Heart right ventricle (tissue), 16 donors: ENCODE data around the gene E4F1. TPM values are rescaled to one million over a fixed set of nuclear protein-coding genes. Genes with fewer than 3 reads are reported as not detected.

Experiments
- ATAC-seq, 8 donors: fragments of 200-7000 bp; cut with Tn5 transposase; one replicate each; pipeline ENCODE4 v1.9.1; 2020; ENCODE audit warnings: mild to moderate bottlenecking in 8 of 8, moderate library complexity in 8 of 8, moderate number of reproducible peaks in 1 of 8
- DNase-seq, 2 donors: peaks; one replicate each; pipeline ENCODE4 v3.0.0-alpha.2; 2020
- H3K27ac ChIP-seq, 10 donors: fragments of 200-600 bp; sonication (generic) in 2 of 10; one replicate each; pipeline versions ENCODE4 v1.5.0 to v1.8.0; 2020 to 2022; ENCODE audit warnings: mild to moderate bottlenecking in 3 of 10
- H3K27me3 ChIP-seq, 7 donors: fragments of 200-600 bp; one replicate each; pipeline ENCODE4 v1.8.0; 2021 to 2022; ENCODE audit warnings: mild to moderate bottlenecking in 2 of 7
- H3K36me3 ChIP-seq, 9 donors: fragments of 200-600 bp; sonication (generic) in 1 of 9; one replicate each; pipeline versions ENCODE4 v1.5.0 to v1.8.0; 2020 to 2022; ENCODE audit warnings: mild to moderate bottlenecking in 2 of 9
- H3K4me1 ChIP-seq, 9 donors: fragments of 200-600 bp; sonication (generic) in 1 of 9; one replicate each; pipeline versions ENCODE4 v1.5.0 to v1.8.0; 2020 to 2022; ENCODE audit warnings: mild to moderate bottlenecking in 4 of 9
- H3K4me3 ChIP-seq, 10 donors: fragments of 200-600 bp; sonication (generic) in 2 of 10; one replicate each; pipeline versions ENCODE4 v1.5.0 to v1.8.0; 2020 to 2022; ENCODE audit warnings: mild to moderate bottlenecking in 7 of 10, moderate library complexity in 2 of 10
- H3K9me3 ChIP-seq, 11 donors: fragments of 200-600 bp in 10 of 11; sonication (generic) in 2 of 11; one replicate each; pipeline versions ENCODE4 v1.5.0 to v1.8.0; 2013 to 2022; ENCODE audit warnings: mild to moderate bottlenecking in 2 of 11, control low read depth in 1 of 11, moderate library complexity in 1 of 11
- WGBS, 2 donors: extraction: QIAGEN DNeasy Blood & Tissue Kit; methylation state at CpG; one replicate each; pipeline ENCODE4 v1.1.7; 2013; ENCODE audit warnings: inconsistent platforms in 1 of 2; 5-methylcytosine and 5-hydroxymethylcytosine counted together
- intact Hi-C, 10 donors: fragments of 100-400 bp; cut with DNase I; formaldehyde crosslinking; loops; one replicate each; pipeline versions ENCODE4 v1.11.1 to v1.14.2; 2022
- microRNA-seq, 2 donors: library from miRNA; unstranded; fragments of <30 nt; microRNA quantifications; one replicate each; pipeline ENCODE4 v1.2.0, GENCODE V29; 2021
- polyA plus RNA-seq, 2 donors: library from polyadenylated mRNA; stranded (reverse); fragments of 200-250 nt; gene quantifications; one replicate each; pipeline ENCODE4 v1.2.3, GENCODE V29; 2013
- total RNA-seq, 10 donors: library from RNA; stranded (reverse); fragmentation: NEBNext Ultra II Directional in 3 of 10; extraction: Animal tissue kit (Norgen Biotek cat#: 25700) in 3 of 10; gene quantifications; one replicate each; pipeline versions ENCODE4 v1.2.1 to v1.2.4, GENCODE V29; 2021 to 2023
- TF ChIP-seq, protein P1 (sequence below), 9 donors: fragments of 200-600 bp; sonication (generic) in 2 of 9; IDR thresholded peaks; one replicate each; pipeline versions ENCODE4 v1.5.0 to v1.8.0; 2021 to 2022; ENCODE audit warnings: antibody characterized with exemption in 9 of 9, mild to moderate bottlenecking in 5 of 9, moderate library complexity in 1 of 9
- donor health status: Arrhythmogenic right ventricular cardiomyopathy.
- donor health status: ischemic (EF 13 %, LVEDD 7.1; RV severe dilation, severe dysfunction).
- donor health status: healthy with polysubstance abuse.
- donor health status: DM: no; HTN: yes; CAD: no.
- donor health status: DM: no; HTN: no; CAD: no.
- donor health status: ischemic (EF 25% LVEDD 6.9; RV normal size, moderate dysfunction).
- donor health status: ischemic (EF 25% LVEDD 5.7; RV mildly dilated, moderate dysfunction).
- donor health status: healthy.
- donor health status: DM: yes; HTN: yes; CAD: no.
- donor health status: Ischemic cardiomyopathy.
- donor health status: ischemic (EF 35%, LVEDD 5.7; RV mildly dilated, moderate dysfunction).
- donor health status: nonischemic (EF 11% LVEDD 7.7; RV severe dilation, severe dysfunction).
- donor health status: DM: yes; HTN: yes; CAD: no.
- donor health status: PGD.
- donor health status: ischemic (EF 29% LVEDD 5.4; RV normal size, mild dysfunction).
- donor health status: nonischemic (EF 23%, LVEDD 6.1; RV moderate dilation, normal function).

Gene E4F1
- total and polyA plus RNA-seq, 12 donors, result 8.4 to 34.8 (median 10.9) TPM

DNA sequence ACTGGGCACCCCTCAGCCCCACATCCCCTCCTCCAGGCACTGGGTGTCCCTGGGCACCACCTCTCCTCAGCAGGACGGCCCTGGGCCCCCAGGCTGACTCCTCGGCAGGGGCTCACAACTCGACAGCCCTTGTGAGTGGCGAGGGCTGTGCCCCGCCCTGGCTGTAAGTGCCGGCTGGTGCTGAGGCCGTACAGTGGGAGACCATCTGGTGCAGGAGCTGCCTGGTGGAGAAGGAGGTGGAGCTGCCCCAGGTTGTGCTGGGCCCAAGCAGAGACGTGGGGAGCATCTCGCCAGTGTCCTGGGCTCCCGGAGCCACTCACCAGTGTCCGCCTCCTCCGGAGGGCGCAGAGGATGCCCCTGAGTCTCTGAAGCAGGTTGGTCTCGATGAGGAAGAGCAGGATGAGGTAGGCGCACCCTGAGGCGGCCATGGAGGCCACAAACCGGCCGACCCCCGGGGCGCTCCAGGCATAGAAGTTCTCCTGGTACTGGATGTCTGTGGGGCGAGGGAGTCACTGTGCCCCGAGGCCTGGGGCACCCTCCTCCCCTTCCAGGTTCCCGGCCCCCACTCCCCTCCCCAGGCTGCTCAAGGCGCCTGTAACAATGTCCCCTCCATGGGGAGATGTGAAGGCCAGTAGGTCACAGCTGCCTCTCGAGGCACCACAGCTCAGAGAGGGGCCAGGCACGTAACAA is 59.6 kb downstream of the E4F1 start:
- ATAC-seq (no peak), DNase-seq (no peak)
- 91 to 92% methylated on average over 25 to 26 of the region's 26 CpGs for WGBS, 2 donors
- H3K9me3 ChIP-seq, result no peaks in the 10 kb centered on the region
- H3K4me3 ChIP-seq, result no peak overlapping the region
- H3K36me3 ChIP-seq, result peaks cover 0 to 86% (median 2%) of the 10 kb centered on the region in 9 donors
- TF ChIP-seq, protein P1, sequence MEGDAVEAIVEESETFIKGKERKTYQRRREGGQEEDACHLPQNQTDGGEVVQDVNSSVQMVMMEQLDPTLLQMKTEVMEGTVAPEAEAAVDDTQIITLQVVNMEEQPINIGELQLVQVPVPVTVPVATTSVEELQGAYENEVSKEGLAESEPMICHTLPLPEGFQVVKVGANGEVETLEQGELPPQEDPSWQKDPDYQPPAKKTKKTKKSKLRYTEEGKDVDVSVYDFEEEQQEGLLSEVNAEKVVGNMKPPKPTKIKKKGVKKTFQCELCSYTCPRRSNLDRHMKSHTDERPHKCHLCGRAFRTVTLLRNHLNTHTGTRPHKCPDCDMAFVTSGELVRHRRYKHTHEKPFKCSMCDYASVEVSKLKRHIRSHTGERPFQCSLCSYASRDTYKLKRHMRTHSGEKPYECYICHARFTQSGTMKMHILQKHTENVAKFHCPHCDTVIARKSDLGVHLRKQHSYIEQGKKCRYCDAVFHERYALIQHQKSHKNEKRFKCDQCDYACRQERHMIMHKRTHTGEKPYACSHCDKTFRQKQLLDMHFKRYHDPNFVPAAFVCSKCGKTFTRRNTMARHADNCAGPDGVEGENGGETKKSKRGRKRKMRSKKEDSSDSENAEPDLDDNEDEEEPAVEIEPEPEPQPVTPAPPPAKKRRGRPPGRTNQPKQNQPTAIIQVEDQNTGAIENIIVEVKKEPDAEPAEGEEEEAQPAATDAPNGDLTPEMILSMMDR (IDR thresholded peaks at IDR 0.05), result no peak
- no peaks in the 10 kb centered on the region for H3K4me1 ChIP-seq
- intact Hi-C loops, result no loop called here
- no peak overlapping the region for H3K27ac ChIP-seq
- no peaks in the 10 kb centered on the region for H3K27me3 ChIP-seq

DNA sequence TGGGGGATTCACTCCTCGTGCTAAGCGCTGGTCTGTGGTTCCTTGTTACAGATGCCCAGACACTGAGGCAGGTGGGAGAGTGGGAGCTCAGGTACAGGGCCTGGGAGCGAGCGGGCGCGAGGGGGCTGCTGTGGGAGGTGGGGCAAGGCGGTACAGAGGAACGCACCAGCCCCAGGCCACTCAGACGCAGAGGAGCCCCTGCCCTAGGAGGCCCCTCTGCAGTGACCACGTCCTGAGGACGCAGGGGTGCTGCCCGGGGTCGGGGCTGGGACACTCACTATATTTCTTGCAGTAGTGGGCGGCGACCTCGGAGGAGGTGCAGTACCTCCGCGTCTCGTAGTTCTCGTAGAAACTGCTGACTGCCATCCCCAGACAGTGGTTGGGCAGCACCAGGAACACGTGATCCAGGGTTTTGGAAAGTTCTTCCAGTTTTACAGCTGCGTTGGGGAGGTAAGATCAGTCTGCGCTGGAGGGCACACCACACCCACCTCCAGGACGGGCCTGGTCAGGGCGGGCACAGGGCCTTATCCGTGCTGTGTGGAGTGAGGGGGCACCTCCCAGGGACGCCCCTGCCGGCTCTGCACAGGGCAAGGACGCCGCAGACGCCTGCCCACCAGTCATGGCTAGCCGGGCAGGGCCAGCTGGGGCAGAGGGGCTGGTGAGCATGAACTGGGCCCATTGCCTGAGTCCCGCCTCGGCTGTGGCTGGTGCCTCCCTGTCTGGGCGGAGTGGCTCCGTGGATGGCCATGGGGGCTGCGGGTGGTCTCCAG is 60.8 kb downstream of the E4F1 start:
- ATAC-seq (peak in 1 of 8 donors; percentile 5), DNase-seq (no peak)
- Histone ChIP-seq H3K36me3 (peaks cover 0 to 86% (median 2%) of the 10 kb centered on the region in 9 donors), H3K4me1 (no peaks in the 10 kb centered on the region), H3K4me3 (no peak overlapping the region), H3K27me3 (no peaks in the 10 kb centered on the region), H3K9me3 (no peaks in the 10 kb centered on the region), H3K27ac (no peak overlapping the region)
- TF ChIP-seq, protein P1 (IDR thresholded peaks at IDR 0.05), result no peak
- intact Hi-C loops, result no loop called here
- 93% methylated on average over 37 of the region's 37 CpGs for WGBS, 2 donors

DNA sequence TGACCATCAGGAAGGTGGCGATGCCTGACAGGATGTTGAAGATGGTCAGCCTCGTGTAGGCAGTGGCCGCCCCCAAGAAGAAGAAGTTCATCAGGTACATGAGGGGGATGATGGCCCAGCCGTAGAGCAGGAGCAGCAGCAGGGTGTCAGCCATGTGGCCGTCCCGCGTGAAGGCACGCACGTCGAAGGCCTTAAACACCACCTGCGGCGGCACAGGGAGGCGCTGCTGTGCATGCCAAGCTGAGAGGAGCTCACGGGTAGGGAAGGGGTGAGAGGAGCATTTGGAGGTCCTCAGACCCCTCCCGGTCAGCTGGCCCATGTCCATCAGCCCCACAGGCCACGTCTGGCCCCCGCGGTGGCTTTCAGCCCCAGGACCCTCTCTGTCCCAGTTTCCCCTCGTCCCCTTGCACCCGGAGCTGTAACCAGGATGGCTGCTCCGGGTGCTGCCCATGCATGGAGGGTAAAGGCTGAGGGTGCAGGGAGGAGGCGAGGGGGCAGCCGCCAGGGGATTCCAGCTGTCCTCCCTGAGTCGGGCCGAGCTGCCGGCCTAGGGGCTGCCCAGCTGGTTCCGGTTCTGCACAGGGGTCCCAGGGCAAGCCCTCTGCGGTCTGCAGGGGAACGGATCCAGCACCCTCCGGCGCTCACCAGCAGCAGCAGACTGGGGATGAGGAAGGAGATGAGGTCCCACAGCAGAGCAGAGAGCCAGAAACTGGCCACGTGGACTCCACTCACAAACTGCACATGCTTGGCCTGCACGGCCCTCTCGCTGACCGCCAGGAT is 61.6 kb downstream of the E4F1 start:
- Histone ChIP-seq H3K27ac (no peak overlapping the region), H3K9me3 (no peaks in the 10 kb centered on the region), H3K36me3 (peaks cover 0 to 83% (median 0%) of the 10 kb centered on the region in 9 donors), H3K27me3 (no peaks in the 10 kb centered on the region), H3K4me3 (no peak overlapping the region), H3K4me1 (no peaks in the 10 kb centered on the region)
- ATAC-seq, result no peak
- DNase-seq, result no peak
- TF ChIP-seq, protein P1 (IDR thresholded peaks at IDR 0.05), result no peak
- intact Hi-C loops, result no loop called here
- 89 to 92% methylated on average over 34 to 35 of the region's 35 CpGs for WGBS, 2 donors

Small RNA genes lying within 50 kb of the gene (microRNA-seq; reads per million reads assigned to microRNA genes)
- gene MIR3677 (0 reads per million in 2 donors), gene MIR4717 (0 to 0.51 reads per million in 2 donors)

Other genes starting within 250 kb of the E4F1 start
- not detected for gene NOXO1, start 242.1 kb upstream of the E4F1 start, total RNA-seq
- gene NOXO1, start 242.1 kb upstream of the E4F1 start, polyA plus RNA-seq, result under 1 TPM; 0.09 to 0.29 TPM
- 10 to 100 TPM; 14.7 to 30.2 (median 24.5) TPM for gene GFER, start 239.4 kb upstream of the E4F1 start, total RNA-seq
- gene GFER, start 239.4 kb upstream of the E4F1 start, polyA plus RNA-seq, result 10 to 100 TPM; 37.5 to 65.6 TPM
- under 1 TPM in 8 of 10 donors, not detected in 2; 0.15 to 0.62 (median 0.28) TPM for gene SYNGR3, start 233.6 kb upstream of the E4F1 start, total RNA-seq
- 1 to 10 TPM in 1 of 2 donors, under 1 TPM in 1; 0.51 to 2.5 TPM for gene SYNGR3, start 233.6 kb upstream of the E4F1 start, polyA plus RNA-seq
- 10 to 100 TPM in 9 of 10 donors, 1 to 10 TPM in 1; 9.5 to 24.7 (median 14.2) TPM for gene ZNF598, start 213.8 kb upstream of the E4F1 start, total RNA-seq
- gene ZNF598, start 213.8 kb upstream of the E4F1 start, polyA plus RNA-seq, result 10 to 100 TPM; 12.6 to 25.3 TPM
- under 1 TPM in 1 of 10 donors, not detected in 9; 0.39 TPM for gene NPW, start 203.8 kb upstream of the E4F1 start, total RNA-seq
- under 1 TPM in 1 of 2 donors, not detected in 1; 0.54 TPM for gene NPW, start 203.8 kb upstream of the E4F1 start, polyA plus RNA-seq
- gene NHERF2, start 196.7 kb upstream of the E4F1 start, total RNA-seq, result 100 to 1,000 TPM in 9 of 10 donors, 10 to 100 TPM in 1; 94.3 to 429 (median 146) TPM
- 100 to 1,000 TPM; 314 to 640 TPM for gene NHERF2, start 196.7 kb upstream of the E4F1 start, polyA plus RNA-seq
- gene NTHL1, start 175.8 kb upstream of the E4F1 start, total RNA-seq, result 10 to 100 TPM in 8 of 10 donors, 1 to 10 TPM in 2; 9.8 to 24.9 (median 12.3) TPM
- gene NTHL1, start 175.8 kb upstream of the E4F1 start, polyA plus RNA-seq, result 10 to 100 TPM; 16.1 to 51.9 TPM
- 10 to 100 TPM; 54.7 to 87.0 (median 71.5) TPM for gene TSC2, start 175.6 kb upstream of the E4F1 start, total RNA-seq
- gene TSC2, start 175.6 kb upstream of the E4F1 start, polyA plus RNA-seq, result 10 to 100 TPM; 28.8 to 83.3 TPM
- 100 to 1,000 TPM in 6 of 10 donors, 10 to 100 TPM in 4; 79.3 to 122 (median 104) TPM for gene PKD1, start 87.7 kb upstream of the E4F1 start, total RNA-seq
- gene PKD1, start 87.7 kb upstream of the E4F1 start, polyA plus RNA-seq, result 100 to 1,000 TPM in 1 of 2 donors, 10 to 100 TPM in 1; 76.7 to 114 TPM
- gene RAB26, start 75.0 kb upstream of the E4F1 start, total RNA-seq, result 1 to 10 TPM in 8 of 10 donors, under 1 TPM in 2; 0.74 to 4.3 (median 1.6) TPM
- gene RAB26, start 75.0 kb upstream of the E4F1 start, polyA plus RNA-seq, result 1 to 10 TPM in 1 of 2 donors, under 1 TPM in 1; 0.26 to 6.4 TPM
- 10 to 100 TPM; 16.9 to 44.9 (median 23.8) TPM for gene TRAF7, start 67.8 kb upstream of the E4F1 start, total RNA-seq
- 10 to 100 TPM; 14.6 to 28.2 TPM for gene TRAF7, start 67.8 kb upstream of the E4F1 start, polyA plus RNA-seq
- gene CASKIN1, start 27.0 kb upstream of the E4F1 start, total RNA-seq, result 1 to 10 TPM in 5 of 10 donors, under 1 TPM in 5; 0.24 to 6.0 (median 1.1) TPM
- gene CASKIN1, start 27.0 kb upstream of the E4F1 start, polyA plus RNA-seq, result 1 to 10 TPM in 1 of 2 donors, under 1 TPM in 1; 0.33 to 3.4 TPM
- gene MLST8, start 18.1 kb upstream of the E4F1 start, total RNA-seq, result 10 to 100 TPM; 19.3 to 28.8 (median 23.6) TPM
- 10 to 100 TPM; 38.8 to 43.1 TPM for gene MLST8, start 18.1 kb upstream of the E4F1 start, polyA plus RNA-seq
- gene BRICD5, start 12.7 kb upstream of the E4F1 start, total RNA-seq, result 10 to 100 TPM in 1 of 10 donors, 1 to 10 TPM in 9; 4.3 to 15.6 (median 7.2) TPM
- gene BRICD5, start 12.7 kb upstream of the E4F1 start, polyA plus RNA-seq, result 10 to 100 TPM; 14.7 to 31.7 TPM
- 10 to 100 TPM; 21.1 to 48.3 (median 25.7) TPM for gene PGP, start 8.8 kb upstream of the E4F1 start, total RNA-seq
- gene PGP, start 8.8 kb upstream of the E4F1 start, polyA plus RNA-seq, result 10 to 100 TPM; 31.3 to 33.1 TPM
- under 1 TPM in 9 of 10 donors, not detected in 1; 0.15 to 0.44 (median 0.30) TPM for gene DNASE1L2, start 12.9 kb downstream of the E4F1 start, total RNA-seq
- gene DNASE1L2, start 12.9 kb downstream of the E4F1 start, polyA plus RNA-seq, result 1 to 10 TPM in 1 of 2 donors, under 1 TPM in 1; 0.49 to 1.2 TPM
- 100 to 1,000 TPM; 118 to 243 (median 153) TPM for gene ECI1, start 28.0 kb downstream of the E4F1 start, total RNA-seq
- gene ECI1, start 28.0 kb downstream of the E4F1 start, polyA plus RNA-seq, result 100 to 1,000 TPM; 256 to 491 TPM
- 100 to 1,000 TPM; 103 to 128 (median 118) TPM for gene RNPS1, start 44.5 kb downstream of the E4F1 start, total RNA-seq
- 100 to 1,000 TPM in 1 of 2 donors, 10 to 100 TPM in 1; 61.7 to 136 TPM for gene RNPS1, start 44.5 kb downstream of the E4F1 start, polyA plus RNA-seq
- 10 to 100 TPM in 3 of 10 donors, 1 to 10 TPM in 7; 7.7 to 12.5 (median 9.4) TPM for gene ABCA3, start 117.1 kb downstream of the E4F1 start, total RNA-seq
- 1 to 10 TPM; 4.9 to 5.3 TPM for gene ABCA3, start 117.1 kb downstream of the E4F1 start, polyA plus RNA-seq
- gene CCNF, start 205.9 kb downstream of the E4F1 start, total RNA-seq, result 1 to 10 TPM in 6 of 10 donors, under 1 TPM in 4; 0.62 to 3.4 (median 1.1) TPM
- gene CCNF, start 205.9 kb downstream of the E4F1 start, polyA plus RNA-seq, result under 1 TPM; 0.51 to 0.93 TPM
- 1 to 10 TPM in 4 of 10 donors, under 1 TPM in 6; 0.47 to 1.9 (median 0.95) TPM for gene TEDC2, start 236.5 kb downstream of the E4F1 start, total RNA-seq
- 1 to 10 TPM in 1 of 2 donors, under 1 TPM in 1; 0.29 to 2.3 TPM for gene TEDC2, start 236.5 kb downstream of the E4F1 start, polyA plus RNA-seq
- under 1 TPM in 3 of 10 donors, not detected in 7; 0.12 to 0.18 (median 0.17) TPM for gene NTN3, start 247.7 kb downstream of the E4F1 start, total RNA-seq
- not detected for gene NTN3, start 247.7 kb downstream of the E4F1 start, polyA plus RNA-seq